Endothelial cell of umbilical vein (primary cell): Measurements from ENCODE around the gene HOXD10. TPM values are rescaled to one million over a fixed set of nuclear protein-coding genes. Genes with fewer than 3 reads are reported as not detected.

Experiments used
- BruUV-seq: library from RNA; stranded (reverse); fragments of 400-500 nt; replicated peaks from 2 replicates; lab custom pipeline; 2021; lab: Mats Ljungman, UMichigan
- CTCF ChIA-PET: fragments of 300-600, 350-600 bp; sonication (Branson Sonifier 250); formaldehyde crosslinking; loops from one replicate; lab custom pipeline; 2021; ENCODE audit warnings: antibody characterized with exemption, inconsistent platforms; lab: Charles Lee
- POLR2A ChIA-PET: fragments of 300-600, 350-600 bp; sonication (Branson Sonifier 250); formaldehyde crosslinking; loops from one replicate; lab custom pipeline; 2021; ENCODE audit warnings: antibody characterized with exemption, inconsistent platforms; lab: Charles Lee
- DNase-seq: peaks from one replicate; pipeline ENCODE4 v3.0.0-alpha.2; 2011; ENCODE audit warnings: low read depth, low spot score
- FAIRE-seq: peaks from 2 replicates; lab custom pipeline; 2011; peaks lifted over from hg19 to GRCh38; lab: Jason Lieb, UNC
- H2AFZ ChIP-seq: 2 replicates; pipeline ENCODE4 v1.6.0; 2012; ENCODE audit warnings: low read depth, low read length, control low read depth, inconsistent platforms
- H3K27ac ChIP-seq: 2 replicates; pipeline ENCODE4 v1.5.1; 2011; ENCODE audit warnings: low read depth, mild to moderate bottlenecking, control low read depth, low read length, moderate library complexity; ENCODE audit not compliant: insufficient read depth
- H3K27me3 ChIP-seq, 2 experiments: 2 replicates each; pipeline versions ENCODE4 v1.6.0 to v1.6.1; 2011; ENCODE audit warnings: low read length in 2 of 2, mixed read lengths in 1 of 2; ENCODE audit not compliant: control insufficient read depth in 2 of 2, insufficient read depth in 2 of 2
- H3K36me3 ChIP-seq, 2 experiments: 2 replicates in 1 of 2; 3 replicates in 1 of 2; pipeline ENCODE4 v1.5.1; 2011; ENCODE audit warnings: low read length in 2 of 2, mild to moderate bottlenecking in 1 of 2, moderate library complexity in 1 of 2; ENCODE audit not compliant: control insufficient read depth in 2 of 2, insufficient read depth in 2 of 2; ENCODE audit errors: extremely low read depth in 1 of 2
- H3K4me1 ChIP-seq: 3 replicates; pipeline ENCODE4 v1.5.1; 2011; ENCODE audit warnings: mild to moderate bottlenecking, low read length; ENCODE audit not compliant: control insufficient read depth, insufficient read depth; ENCODE audit errors: extremely low read depth
- H3K4me2 ChIP-seq: 2 replicates; pipeline ENCODE4 v1.6.1; 2011; ENCODE audit warnings: low read length, control low read depth, mixed read lengths; ENCODE audit not compliant: insufficient read depth
- H3K4me3 ChIP-seq, 3 experiments: fragments of 200-600 bp in 1 of 3; sonication (generic), shearing (Covaris generic) in 1 of 3; replicated peaks in 1 of 3; 2 replicates each; pipeline ENCODE4 v1.5.1; 2011 to 2016; ENCODE audit warnings: control low read depth in 3 of 3, low read length in 3 of 3, mild to moderate bottlenecking in 2 of 3, inconsistent platforms in 1 of 3, low read depth in 1 of 3, moderate library complexity in 1 of 3; ENCODE audit not compliant: insufficient read depth in 1 of 3
- H3K79me2 ChIP-seq: 2 replicates; pipeline ENCODE4 v1.6.0; 2012; ENCODE audit warnings: low read length, inconsistent platforms; ENCODE audit not compliant: control insufficient read depth, insufficient read depth
- H3K9ac ChIP-seq: replicated peaks from 2 replicates; pipeline ENCODE3; 2011; ENCODE audit warnings: low read length, control low read depth; ENCODE audit not compliant: insufficient read depth; ENCODE audit errors: extremely low read depth
- H3K9me1 ChIP-seq: replicated peaks from 3 replicates; pipeline ENCODE4 v1.6.0; 2011; ENCODE audit warnings: mild to moderate bottlenecking, low read length; ENCODE audit not compliant: control insufficient read depth, insufficient read depth; ENCODE audit errors: extremely low read depth
- H3K9me3 ChIP-seq: replicated peaks from 2 replicates; pipeline ENCODE4 v1.5.1; 2012; ENCODE audit warnings: low read length, inconsistent platforms; ENCODE audit not compliant: control insufficient read depth, insufficient read depth
- H4K20me1 ChIP-seq: replicated peaks from 2 replicates; pipeline ENCODE3; 2011; ENCODE audit warnings: mild to moderate bottlenecking, low read length; ENCODE audit not compliant: control insufficient read depth, insufficient read depth; ENCODE audit errors: extremely low read depth
- EZH2 ChIP-seq: IDR thresholded peaks from 2 replicates; pipeline ENCODE4 v1.6.1; 2012; ENCODE audit warnings: borderline replicate concordance, low read depth, mild to moderate bottlenecking, moderate library complexity, low read length, inconsistent platforms; ENCODE audit not compliant: severe bottlenecking
- FOS ChIP-seq: IDR thresholded peaks from 2 replicates; pipeline ENCODE4 v1.6.1; 2011; ENCODE audit warnings: mild to moderate bottlenecking, low read length, moderate library complexity, borderline replicate concordance; ENCODE audit not compliant: insufficient read depth
- GATA2 ChIP-seq: IDR thresholded peaks from 2 replicates; pipeline ENCODE4 v1.7.0; 2011; ENCODE audit warnings: low read depth, mild to moderate bottlenecking, moderate library complexity, mixed read lengths, low read length; ENCODE audit not compliant: insufficient read length, insufficient read depth
- JUN ChIP-seq: IDR thresholded peaks from 2 replicates; pipeline ENCODE4 v1.6.1; 2011; ENCODE audit warnings: borderline replicate concordance, low read depth; ENCODE audit not compliant: insufficient read length, insufficient read depth
- MYC ChIP-seq: IDR thresholded peaks from one replicate; pipeline ENCODE4 v1.6.1; 2011; ENCODE audit warnings: mild to moderate bottlenecking, low read depth, low read length
- POLR2A ChIP-seq: IDR thresholded peaks from 2 replicates; pipeline ENCODE4 v1.6.1; 2012; ENCODE audit warnings: low read depth, mild to moderate bottlenecking, control low read depth, low read length
- POLR2AphosphoS5 ChIP-seq: IDR thresholded peaks from 2 replicates; pipeline ENCODE4 v1.6.1; 2012; ENCODE audit warnings: low read depth, mild to moderate bottlenecking, control low read depth, low read length, moderate library complexity; ENCODE audit not compliant: insufficient read depth
- dilution Hi-C: fragments of 300-500 bp; cut with MboI; formaldehyde crosslinking; loops from one replicate; pipeline ENCODE4 v1.15.0; 2019; ENCODE audit warnings: low sequenced_read_pairs; ENCODE audit not compliant: extremely low pct_ligation_motif_present
- intact Hi-C: fragments of 100-400 bp; cut with micrococcal nuclease; formaldehyde crosslinking; loops from one replicate; pipeline ENCODE4 v1.10.0; 2022
- polyA plus RNA-seq, 4 experiments: library from polyadenylated mRNA; depleted of rRNA in 3 of 4; stranded (reverse) in 3 of 4; unstranded in 1 of 4; fragments of >200 nt; gene quantifications; 2 replicates each; pipeline versions ENCODE4 v1.2.1 to v1.2.3, GENCODE V29; 2011 to 2012; ENCODE audit warnings: missing spikeins in 1 of 4
- total RNA-seq: library from RNA; stranded (reverse); gene quantifications from 2 replicates; pipeline ENCODE4 v1.2.3, GENCODE V29; 2021
- TF ChIP-seq, protein P1 (sequence below): IDR thresholded peaks from 2 replicates; pipeline ENCODE4 v1.6.1; 2011; ENCODE audit not compliant: insufficient read depth, insufficient read length
- TF ChIP-seq, protein P2 (sequence below), 2 donors: IDR thresholded peaks; 1 replicate in 1 of 2; 2 replicates in 1 of 2; pipeline ENCODE4 v1.5.1; 2011; ENCODE audit warnings: low read length in 2 of 2, mild to moderate bottlenecking in 2 of 2, moderate library complexity in 2 of 2, control low read depth in 1 of 2, inconsistent platforms in 1 of 2, low read depth in 1 of 2; ENCODE audit not compliant: insufficient read depth in 1 of 2; ENCODE audit errors: extremely low read depth in 1 of 2

The HOXD10 gene
- total and polyA plus RNA-seq, 2 donors (not counting 3 experiments of a cell fraction or from before 2014, with no cell fraction given): not detected

DNA sequence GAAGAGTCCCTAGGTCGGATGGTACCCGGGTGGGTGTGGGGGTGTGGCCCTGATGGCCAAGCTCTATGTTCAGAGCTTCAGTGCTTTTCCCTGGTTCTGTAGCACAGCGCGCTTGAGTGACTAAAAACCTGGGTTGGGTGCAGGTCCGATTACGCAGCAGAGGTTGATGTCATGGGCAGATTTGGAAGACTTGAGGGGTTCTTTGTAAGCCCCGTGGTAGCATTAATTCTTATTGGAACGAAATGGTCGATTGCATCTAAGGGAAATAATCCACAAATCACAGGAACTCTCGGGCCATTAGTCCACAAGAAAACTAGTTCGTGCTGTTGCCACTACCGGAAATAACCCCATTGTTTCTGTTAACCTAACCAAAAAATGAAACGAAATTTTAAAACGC, 21.9 kb downstream of the HOXD10 start:
- no peaks in the 10 kb centered on the region for H3K36me3 ChIP-seq
- peaks cover 45% of the 10 kb centered on the region for H3K4me1 ChIP-seq
- peak overlapping the region; percentile 99 for H3K4me2 ChIP-seq
- no TSS peak for BruUV-seq
- ChIA-PET POLR2A (interaction anchor here (1.1 to 1.2 kb wide), 2 partner anchors 50 to 499 kb away, joined by 3 to 5 read pairs; no protein-coding TSS in a partner anchor), CTCF (interaction anchor here (0.9 to 9.3 kb wide), 10 partner anchors 9 to 516 kb away, joined by 3 to 338 read pairs (median 60); partner anchors contain the start of genes HOXD4 and HOXD8)
- TF ChIP-seq POLR2A (no peak), JUN (no peak), GATA2 (no peak), MYC (no peak), POLR2AphosphoS5 (no peak), FOS (no peak), EZH2 (no peak)
- TF ChIP-seq, protein P1, sequence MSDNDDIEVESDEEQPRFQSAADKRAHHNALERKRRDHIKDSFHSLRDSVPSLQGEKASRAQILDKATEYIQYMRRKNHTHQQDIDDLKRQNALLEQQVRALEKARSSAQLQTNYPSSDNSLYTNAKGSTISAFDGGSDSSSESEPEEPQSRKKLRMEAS: no peak
- TF ChIP-seq, protein P2, sequence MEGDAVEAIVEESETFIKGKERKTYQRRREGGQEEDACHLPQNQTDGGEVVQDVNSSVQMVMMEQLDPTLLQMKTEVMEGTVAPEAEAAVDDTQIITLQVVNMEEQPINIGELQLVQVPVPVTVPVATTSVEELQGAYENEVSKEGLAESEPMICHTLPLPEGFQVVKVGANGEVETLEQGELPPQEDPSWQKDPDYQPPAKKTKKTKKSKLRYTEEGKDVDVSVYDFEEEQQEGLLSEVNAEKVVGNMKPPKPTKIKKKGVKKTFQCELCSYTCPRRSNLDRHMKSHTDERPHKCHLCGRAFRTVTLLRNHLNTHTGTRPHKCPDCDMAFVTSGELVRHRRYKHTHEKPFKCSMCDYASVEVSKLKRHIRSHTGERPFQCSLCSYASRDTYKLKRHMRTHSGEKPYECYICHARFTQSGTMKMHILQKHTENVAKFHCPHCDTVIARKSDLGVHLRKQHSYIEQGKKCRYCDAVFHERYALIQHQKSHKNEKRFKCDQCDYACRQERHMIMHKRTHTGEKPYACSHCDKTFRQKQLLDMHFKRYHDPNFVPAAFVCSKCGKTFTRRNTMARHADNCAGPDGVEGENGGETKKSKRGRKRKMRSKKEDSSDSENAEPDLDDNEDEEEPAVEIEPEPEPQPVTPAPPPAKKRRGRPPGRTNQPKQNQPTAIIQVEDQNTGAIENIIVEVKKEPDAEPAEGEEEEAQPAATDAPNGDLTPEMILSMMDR (IDR thresholded peaks at IDR 0.05; ENCODE audit: extremely low read depth in 1 of 2, insufficient read depth in 1 of 2, low read depth in 1 of 2, low read length in 2 of 2): no peak
- DNase-seq (peak; percentile 75), FAIRE-seq (peak; percentile 81)
- intact Hi-C loops (loop anchor here (1.0 kb wide), 2 partner anchors 9 to 281 kb away; partner anchors contain the start of gene HOXD8), dilution Hi-C loops (loop anchor here (25.0 kb wide), 1 partner anchor 499 kb away; no protein-coding TSS in a partner anchor)
- H3K9ac ChIP-seq: peak overlapping the region; percentile 66
- H3K4me3 ChIP-seq: peak overlapping the region; percentile 73 to 91 (median 86)
- H2AFZ ChIP-seq: peak overlapping the region; percentile 38
- no peaks in the 10 kb centered on the region for H3K9me3 ChIP-seq
- H4K20me1 ChIP-seq: no peaks in the 10 kb centered on the region
- H3K79me2 ChIP-seq: peaks cover 65% of the 10 kb centered on the region
- H3K9me1 ChIP-seq: no peaks in the 10 kb centered on the region
- no peaks in the 10 kb centered on the region for H3K27me3 ChIP-seq
- peak overlapping the region; percentile 73 for H3K27ac ChIP-seq
